Upper lobe of left lung (tissue), 6 donors: Measurements from ENCODE around the gene TBC1D16. TPM values are rescaled to one million over a fixed set of nuclear protein-coding genes. Genes with fewer than 3 reads are reported as not detected.
"Not testable (repeated sequence)": the region's sequence is repeated elsewhere in the genome, so short reads cannot be mapped to it uniquely, and the experiment has no call there.

Source experiments
- ATAC-seq, 2 donors: fragments of 200-7000 bp; cut with Tn5 transposase; one replicate each; pipeline ENCODE4 v1.9.1; 2022; ENCODE audit warnings: mild to moderate bottlenecking in 2 of 2, moderate library complexity in 2 of 2; ENCODE audit not compliant: low FRiP score in 2 of 2
- DNase-seq, 2 donors: peaks; one replicate each; pipeline ENCODE4 v3.0.0-alpha.2; 2019 to 2020
- H3K27ac ChIP-seq, 4 donors: fragments of 200-600 bp; sonication (generic); one replicate each; pipeline ENCODE4 v1.5.1; 2016 to 2019
- H3K27me3 ChIP-seq, 4 donors: fragments of 200-600 bp; sonication (generic); one replicate each; pipeline ENCODE4 v1.5.1; 2017 to 2019
- H3K36me3 ChIP-seq, 4 donors: fragments of 200-600 bp; sonication (generic); one replicate each; pipeline ENCODE4 v1.5.1; 2016 to 2019
- H3K4me1 ChIP-seq, 4 donors: fragments of 200-600 bp; sonication (generic); one replicate each; pipeline ENCODE4 v1.5.1; 2018 to 2019
- H3K4me3 ChIP-seq, 4 donors: fragments of 200-600 bp; sonication (generic); one replicate each; pipeline ENCODE4 v1.5.1; 2017 to 2019; ENCODE audit warnings: mild to moderate bottlenecking in 2 of 4, moderate library complexity in 1 of 4
- H3K9me3 ChIP-seq, 4 donors: fragments of 200-600 bp; sonication (generic); one replicate each; pipeline ENCODE4 v1.5.1; 2018 to 2019
- EP300 ChIP-seq, 4 donors: sonication (generic); formaldehyde crosslinking; IDR thresholded peaks; one replicate each; pipeline ENCODE4 v1.5.1; 2017; ENCODE audit warnings: antibody characterized with exemption in 4 of 4, control low read depth in 2 of 4
- POLR2A ChIP-seq, 4 donors: fragments of 450-650 bp; IDR thresholded peaks; one replicate each; pipeline ENCODE4 v1.5.1; 2016 to 2017; ENCODE audit warnings: antibody characterized with exemption in 4 of 4, mild to moderate bottlenecking in 2 of 4
- POLR2AphosphoS5 ChIP-seq, 2 donors: sonication (generic); formaldehyde crosslinking; IDR thresholded peaks; one replicate each; pipeline ENCODE4 v1.5.1; 2017; ENCODE audit warnings: antibody characterized with exemption in 2 of 2
- WGBS, 2 donors: methylation state at CpG; one replicate each; pipeline ENCODE4 v1.1.5; 2017 to 2018; 5-methylcytosine and 5-hydroxymethylcytosine counted together
- total RNA-seq, 6 donors: library from RNA; depleted of rRNA in 4 of 6; stranded (reverse); fragments of >200 nt in 4 of 6; gene quantifications; one replicate each; pipeline versions ENCODE4 v1.1.0 to v1.2.1, GENCODE V29; 2016 to 2021
- TF ChIP-seq, protein P1 (sequence below), 6 experiments: fragments of 450-650 bp in 4 of 6; fragments of 200-600 bp in 2 of 6; sonication (generic) in 2 of 6; IDR thresholded peaks; one replicate each; pipeline ENCODE4 v1.5.1; 2016 to 2019; ENCODE audit warnings: antibody characterized with exemption in 6 of 6
- donor health status: DM: no; HTN: no; CAD: no; lungs with moderate emphysema.
- donor health status: DM: no; HTN: yes; CAD: no; lungs with severe emphysema.

The TBC1D16 gene
- total RNA-seq, 6 donors from 2014 or later = 15.6 to 60.8 (median 24.1) TPM

DNA sequence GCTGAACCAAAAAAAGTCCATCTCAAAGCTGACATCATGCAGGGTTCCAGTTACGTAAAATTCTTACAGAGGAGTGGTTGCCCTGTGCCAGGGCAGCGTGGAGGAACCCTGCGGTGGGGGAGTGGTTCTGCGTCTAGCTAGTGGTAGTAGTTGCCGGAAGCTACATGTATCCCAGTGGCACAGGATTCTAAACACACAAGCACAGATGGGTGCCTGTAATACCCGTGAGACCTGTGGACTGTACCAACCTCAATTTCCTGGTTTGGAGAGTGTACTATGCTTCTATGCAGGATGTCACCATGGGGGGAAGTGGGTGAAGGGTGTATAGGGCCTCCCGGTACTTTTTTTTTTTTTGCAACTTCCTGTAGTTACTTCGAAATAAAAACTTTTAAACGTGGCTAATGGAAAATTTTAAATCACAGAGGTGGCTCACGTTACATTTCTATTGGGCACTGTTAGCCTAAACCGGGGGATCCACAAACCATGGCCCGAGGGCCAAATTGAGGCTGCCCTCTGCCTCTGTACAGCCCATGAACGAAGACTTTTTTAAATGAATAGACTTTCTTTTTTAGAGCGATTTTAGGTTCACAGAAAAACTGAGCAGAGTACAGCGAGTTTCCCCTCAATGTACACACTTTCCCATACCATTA, 38.5 kb downstream of the TBC1D16 start:
- peak overlapping the region; percentile 63 to 78 (median 74) for H3K27ac ChIP-seq
- H3K9me3 ChIP-seq = no peaks in the 10 kb centered on the region
- peaks cover 21 to 37% (median 26%) of the 10 kb centered on the region in 4 donors for H3K4me1 ChIP-seq
- no peaks in the 10 kb centered on the region for H3K27me3 ChIP-seq
- 58 to 65% methylated on average over 15 of the region's 15 CpGs for WGBS, 2 donors
- TF ChIP-seq POLR2AphosphoS5 (IDR thresholded peaks at IDR 0.05) (peak in 1 of 2 donors; percentile 66), EP300 (IDR thresholded peaks at IDR 0.05) (no peak), POLR2A (IDR thresholded peaks at IDR 0.05) (no peak)
- TF ChIP-seq, protein P1, sequence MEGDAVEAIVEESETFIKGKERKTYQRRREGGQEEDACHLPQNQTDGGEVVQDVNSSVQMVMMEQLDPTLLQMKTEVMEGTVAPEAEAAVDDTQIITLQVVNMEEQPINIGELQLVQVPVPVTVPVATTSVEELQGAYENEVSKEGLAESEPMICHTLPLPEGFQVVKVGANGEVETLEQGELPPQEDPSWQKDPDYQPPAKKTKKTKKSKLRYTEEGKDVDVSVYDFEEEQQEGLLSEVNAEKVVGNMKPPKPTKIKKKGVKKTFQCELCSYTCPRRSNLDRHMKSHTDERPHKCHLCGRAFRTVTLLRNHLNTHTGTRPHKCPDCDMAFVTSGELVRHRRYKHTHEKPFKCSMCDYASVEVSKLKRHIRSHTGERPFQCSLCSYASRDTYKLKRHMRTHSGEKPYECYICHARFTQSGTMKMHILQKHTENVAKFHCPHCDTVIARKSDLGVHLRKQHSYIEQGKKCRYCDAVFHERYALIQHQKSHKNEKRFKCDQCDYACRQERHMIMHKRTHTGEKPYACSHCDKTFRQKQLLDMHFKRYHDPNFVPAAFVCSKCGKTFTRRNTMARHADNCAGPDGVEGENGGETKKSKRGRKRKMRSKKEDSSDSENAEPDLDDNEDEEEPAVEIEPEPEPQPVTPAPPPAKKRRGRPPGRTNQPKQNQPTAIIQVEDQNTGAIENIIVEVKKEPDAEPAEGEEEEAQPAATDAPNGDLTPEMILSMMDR (IDR thresholded peaks at IDR 0.05) = no peak
- peaks cover 0 to 5% (median 0%) of the 10 kb centered on the region in 4 donors for H3K36me3 ChIP-seq
- no peak overlapping the region for H3K4me3 ChIP-seq
- DNase-seq (peak in 1 of 2 donors; percentile 74), ATAC-seq (peak; percentile 60 to 66)

DNA sequence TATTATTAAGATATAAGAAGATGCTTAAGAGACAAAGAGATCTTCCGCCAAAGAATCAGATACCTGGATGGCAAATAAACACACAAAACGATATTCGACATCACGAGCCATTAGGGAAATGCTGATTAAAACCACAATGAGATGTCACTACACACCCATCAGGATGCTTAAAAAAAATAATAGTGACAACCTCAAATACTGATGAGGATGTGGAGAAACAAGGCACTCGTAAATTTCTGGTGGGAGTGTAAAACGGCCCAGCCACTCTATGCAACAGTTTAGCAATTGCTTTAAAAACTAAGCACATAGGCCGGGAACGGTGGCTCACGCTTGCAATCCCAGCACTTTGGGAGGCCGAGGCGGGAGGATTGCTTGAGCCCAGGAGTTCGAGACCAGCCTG, 39.4 kb downstream of the TBC1D16 start:
- Histone ChIP-seq H3K27me3 (no peaks in the 10 kb centered on the region), H3K36me3 (no peaks in the 10 kb centered on the region), H3K27ac (peak overlapping the region; percentile 33 to 78 (median 46)), H3K4me1 (peaks cover 29 to 45% (median 33%) of the 10 kb centered on the region in 4 donors), H3K4me3 (no peak overlapping the region), H3K9me3 (no peaks in the 10 kb centered on the region)
- no peak for ATAC-seq
- 76 to 86% methylated on average over 12 of the region's 12 CpGs for WGBS, 2 donors
- DNase-seq = no peak
- TF ChIP-seq EP300 (IDR thresholded peaks at IDR 0.05) (no peak), POLR2AphosphoS5 (IDR thresholded peaks at IDR 0.05) (no peak), POLR2A (IDR thresholded peaks at IDR 0.05) (no peak)
- TF ChIP-seq, protein P1 (IDR thresholded peaks at IDR 0.05) = no peak

DNA sequence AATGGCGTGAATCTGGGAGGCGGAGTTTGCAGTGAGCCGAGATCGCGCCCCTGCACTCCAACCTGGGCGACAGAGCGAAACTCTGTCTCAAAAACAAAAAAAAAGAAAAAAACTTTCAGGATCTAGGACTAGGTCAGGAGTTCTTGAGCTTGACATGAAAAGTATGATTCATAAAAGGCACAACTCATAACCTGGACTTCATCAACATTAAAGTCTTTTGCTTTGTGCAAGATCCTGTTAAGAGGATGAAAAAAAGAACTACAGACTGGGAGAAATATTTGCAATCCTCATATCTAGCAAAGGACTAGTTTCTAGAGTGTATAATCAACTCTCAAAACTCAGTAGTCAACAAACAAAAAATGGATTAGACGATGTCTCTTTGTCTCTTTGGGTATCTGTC, 40.0 kb downstream of the TBC1D16 start:
- Histone ChIP-seq H3K4me1 (peaks cover 30 to 48% (median 35%) of the 10 kb centered on the region in 4 donors), H3K27ac (no peak overlapping the region), H3K27me3 (no peaks in the 10 kb centered on the region), H3K4me3 (no peak overlapping the region), H3K9me3 (no peaks in the 10 kb centered on the region), H3K36me3 (no peaks in the 10 kb centered on the region)
- TF ChIP-seq POLR2A (IDR thresholded peaks at IDR 0.05) = no peak
- TF ChIP-seq EP300 (IDR thresholded peaks at IDR 0.05) = no peak
- no peak for TF ChIP-seq POLR2AphosphoS5 (IDR thresholded peaks at IDR 0.05)
- TF ChIP-seq, protein P1 (IDR thresholded peaks at IDR 0.05) = no peak
- no peak for DNase-seq
- no peak for ATAC-seq
- 97 to 98% methylated on average over 8 of the region's 8 CpGs for WGBS, 2 donors

DNA sequence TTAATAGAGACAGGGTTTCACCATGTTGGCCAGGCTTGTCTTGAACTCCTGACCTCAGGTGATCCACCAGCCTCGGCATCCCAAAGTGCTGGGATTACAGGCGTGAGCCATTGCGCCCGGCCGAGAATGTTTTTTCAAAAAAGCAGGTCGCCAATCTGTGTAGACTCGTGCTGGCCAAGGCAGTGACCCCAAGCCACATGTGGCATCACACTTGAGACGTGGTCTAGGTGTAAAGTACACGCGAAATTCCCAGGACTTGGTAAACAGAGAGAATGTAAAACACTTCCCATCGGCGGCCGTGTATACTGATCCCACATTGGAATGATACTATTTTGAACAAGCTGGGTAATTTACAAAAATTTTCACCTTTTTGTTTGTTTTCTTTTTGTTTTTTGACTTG, 41.1 kb downstream of the TBC1D16 start:
- Histone ChIP-seq H3K4me3 (no peak overlapping the region), H3K4me1 (peaks cover 30 to 48% (median 35%) of the 10 kb centered on the region in 4 donors), H3K27me3 (no peaks in the 10 kb centered on the region), H3K27ac (no peak overlapping the region), H3K36me3 (no peaks in the 10 kb centered on the region), H3K9me3 (no peaks in the 10 kb centered on the region)
- TF ChIP-seq POLR2AphosphoS5 (IDR thresholded peaks at IDR 0.05) (no peak), EP300 (IDR thresholded peaks at IDR 0.05) (no peak), POLR2A (IDR thresholded peaks at IDR 0.05) (no peak)
- TF ChIP-seq, protein P1 (IDR thresholded peaks at IDR 0.05) = no peak
- WGBS, 2 donors = 93 to 94% methylated on average over 13 of the region's 13 CpGs
- ATAC-seq (no peak), DNase-seq (no peak)

DNA sequence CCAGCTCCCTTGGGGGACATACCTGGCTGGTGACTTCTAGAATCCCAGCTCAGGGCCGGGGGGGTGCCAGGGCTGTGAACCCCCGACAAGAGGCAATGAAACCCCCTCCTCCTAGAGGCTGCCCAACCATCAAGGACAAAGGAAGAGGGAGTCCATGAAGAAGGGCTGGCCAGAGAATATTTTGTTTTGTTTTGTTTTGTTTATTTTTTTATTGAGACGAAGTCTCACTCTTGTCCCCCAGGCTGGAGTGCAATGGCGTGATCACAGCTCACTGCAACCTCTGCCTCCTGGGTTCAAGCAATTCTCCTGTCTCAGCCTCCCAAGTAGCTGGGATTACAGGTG, 41.5 kb downstream of the TBC1D16 start:
- peak overlapping the region in 2 of 4 donors; percentile 52 to 58 for H3K27ac ChIP-seq

More for the DNA sequence above, 41.5 kb downstream of the TBC1D16 start:
- WGBS, 2 donors = 63 to 84% methylated on average over 4 of the region's 4 CpGs
- ATAC-seq, H3K27me3 ChIP-seq, H3K36me3 ChIP-seq, DNase-seq, H3K4me3 ChIP-seq, H3K9me3 ChIP-seq: not testable (repeated sequence)
- peaks cover 30 to 48% (median 35%) of the 10 kb centered on the region in 4 donors for H3K4me1 ChIP-seq
